ENCODE results near the gene TSC2.
"Not testable (repeated sequence)": the region's sequence is repeated elsewhere in the genome, so short reads cannot be mapped to it uniquely, and the experiment has no call there.

GRCh38 chr16:2107791-2108125 is 60.0 kb downstream of the TSC2 start:
- not testable (repeated sequence) for TF ChIP-seq CTCF (optimal IDR thresholded peaks at IDR 0.05 in 1 of 3, IDR thresholded peaks at IDR 0.05 in 1 of 3, conservative IDR thresholded peaks at IDR 0.05 in 1 of 3; ENCODE audit: extremely low read depth in 1 of 3, insufficient read depth in 2 of 3, low read length in 3 of 3); EZH2 (IDR thresholded peaks at IDR 0.05; ENCODE audit: low read length)

All from keratinocyte (primary cell).